Smooth muscle cell (in vitro differentiated cells): ENCODE measurements around the gene NCOA1. TPM values are rescaled to one million over a fixed set of nuclear protein-coding genes. Genes with fewer than 3 reads are reported as not detected.

Experiments used
- DNase-seq: peaks from one replicate; lab custom pipeline; 2025; ENCODE audit not compliant: unreplicated experiment; lab: John Stamatoyannopoulos, UW
- H2AFZ ChIP-seq: fragments of 200-600 bp; sonication (generic); 2 replicates; pipeline ENCODE4 v1.6.0; 2016; ENCODE audit warnings: antibody characterized with exemption, low read depth, mild to moderate bottlenecking
- H3F3A ChIP-seq: fragments of 200-600 bp; sonication (generic); 2 replicates; pipeline ENCODE4 v1.6.0; 2017; ENCODE audit warnings: antibody characterized with exemption, low read depth
- H3K27ac ChIP-seq: fragments of 200-600 bp; sonication (generic); 2 replicates; pipeline ENCODE4 v1.5.1; 2016; ENCODE audit warnings: low read depth, mild to moderate bottlenecking
- H3K27me3 ChIP-seq: fragments of 200-600 bp; sonication (generic); 2 replicates; pipeline ENCODE4 v1.6.1; 2016; ENCODE audit warnings: low read depth, mild to moderate bottlenecking
- H3K36me3 ChIP-seq: fragments of 200-600 bp; sonication (generic); 2 replicates; pipeline ENCODE4 v1.5.1; 2016; ENCODE audit warnings: low read depth
- H3K4me1 ChIP-seq: fragments of 200-600 bp; sonication (generic); 2 replicates; pipeline ENCODE4 v1.5.1; 2016; ENCODE audit warnings: low read depth
- H3K4me2 ChIP-seq: fragments of 200-600 bp; sonication (generic); 2 replicates; pipeline ENCODE4 v1.6.0; 2016; ENCODE audit warnings: mild to moderate bottlenecking
- H3K4me3 ChIP-seq: fragments of 200-600 bp; sonication (generic); 2 replicates; pipeline ENCODE4 v1.5.1; 2016; ENCODE audit warnings: mild to moderate bottlenecking
- H3K79me2 ChIP-seq: fragments of 200-600 bp; sonication (generic); 2 replicates; pipeline ENCODE4 v1.6.0; 2016; ENCODE audit warnings: low read depth, mild to moderate bottlenecking
- H3K9ac ChIP-seq: fragments of 200-600 bp; sonication (generic); 2 replicates; pipeline ENCODE4 v1.6.0; 2016; ENCODE audit warnings: low read depth
- H3K9me3 ChIP-seq: fragments of 200-600 bp; sonication (generic); replicated peaks from 2 replicates; pipeline ENCODE4 v1.5.1; 2016; ENCODE audit warnings: low read depth
- H4K20me1 ChIP-seq: fragments of 200-600 bp; sonication (generic); 2 replicates; pipeline ENCODE4 v1.6.0; 2016; ENCODE audit warnings: low read depth
- WGBS: methylation state at CpG from one replicate; pipeline ENCODE4 v1.1.7; 2016; ENCODE audit warnings: low lambda C conversion rate; 5-methylcytosine and 5-hydroxymethylcytosine counted together
- polyA plus RNA-seq: library from polyadenylated mRNA; unstranded; fragments of >200 nt; fragmentation: Nextera tagmentation; extraction: Ambion mirVana; gene quantifications from 2 replicates; pipeline ENCODE4 v1.2.1, GENCODE V29; 2016
- total RNA-seq: library from RNA; depleted of rRNA; stranded (reverse); fragments of >200 nt; gene quantifications from 2 replicates; pipeline ENCODE4 v1.2.3, GENCODE V29; 2014
- TF ChIP-seq, protein P1 (sequence below): fragments of 200-600 bp; sonication (generic); IDR thresholded peaks from 2 replicates; pipeline ENCODE4 v1.5.1; 2017; ENCODE audit warnings: borderline replicate concordance, mild to moderate bottlenecking, antibody characterized with exemption; ENCODE audit not compliant: insufficient read depth, poor library complexity, severe bottlenecking

NCOA1 gene
- total and polyA plus RNA-seq, 2 experiments from 2014 or later: 8.5 to 21.0 TPM

DNA sequence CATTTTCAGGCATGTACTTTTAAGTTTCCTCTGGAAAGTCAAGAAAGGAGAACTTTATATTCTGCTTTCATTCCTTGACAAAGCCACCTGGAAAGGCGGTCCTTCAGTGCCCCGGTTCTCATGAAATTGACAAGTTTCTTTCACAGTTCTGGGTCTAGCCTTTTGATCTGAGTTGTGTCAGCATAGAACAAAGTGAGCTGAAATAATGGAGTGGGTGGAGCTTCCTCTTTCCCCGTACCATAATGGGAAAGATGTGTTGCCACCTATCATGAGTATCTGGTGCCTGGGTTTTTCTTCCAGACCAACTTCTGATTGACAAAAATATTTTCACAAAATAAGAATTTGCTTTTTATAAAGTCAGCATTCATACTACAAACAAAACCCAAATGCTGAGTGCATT, 252.9 kb downstream of the NCOA1 start:
- no peak for DNase-seq
- Histone ChIP-seq H4K20me1 (no peaks in the 10 kb centered on the region), H3K4me3 (no peak overlapping the region), H3K79me2 (no peaks in the 10 kb centered on the region), H3K9ac (no peak overlapping the region), H3K27ac (no peak overlapping the region), H2AFZ (no peak overlapping the region), H3K27me3 (no peaks in the 10 kb centered on the region), H3F3A (no peaks in the 10 kb centered on the region), H3K36me3 (no peaks in the 10 kb centered on the region), H3K4me2 (no peak overlapping the region), H3K4me1 (no peaks in the 10 kb centered on the region), H3K9me3 (no peaks in the 10 kb centered on the region)
- 84% methylated on average over 3 of the region's 3 CpGs for WGBS
- TF ChIP-seq, protein P1, sequence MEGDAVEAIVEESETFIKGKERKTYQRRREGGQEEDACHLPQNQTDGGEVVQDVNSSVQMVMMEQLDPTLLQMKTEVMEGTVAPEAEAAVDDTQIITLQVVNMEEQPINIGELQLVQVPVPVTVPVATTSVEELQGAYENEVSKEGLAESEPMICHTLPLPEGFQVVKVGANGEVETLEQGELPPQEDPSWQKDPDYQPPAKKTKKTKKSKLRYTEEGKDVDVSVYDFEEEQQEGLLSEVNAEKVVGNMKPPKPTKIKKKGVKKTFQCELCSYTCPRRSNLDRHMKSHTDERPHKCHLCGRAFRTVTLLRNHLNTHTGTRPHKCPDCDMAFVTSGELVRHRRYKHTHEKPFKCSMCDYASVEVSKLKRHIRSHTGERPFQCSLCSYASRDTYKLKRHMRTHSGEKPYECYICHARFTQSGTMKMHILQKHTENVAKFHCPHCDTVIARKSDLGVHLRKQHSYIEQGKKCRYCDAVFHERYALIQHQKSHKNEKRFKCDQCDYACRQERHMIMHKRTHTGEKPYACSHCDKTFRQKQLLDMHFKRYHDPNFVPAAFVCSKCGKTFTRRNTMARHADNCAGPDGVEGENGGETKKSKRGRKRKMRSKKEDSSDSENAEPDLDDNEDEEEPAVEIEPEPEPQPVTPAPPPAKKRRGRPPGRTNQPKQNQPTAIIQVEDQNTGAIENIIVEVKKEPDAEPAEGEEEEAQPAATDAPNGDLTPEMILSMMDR: no peak

DNA sequence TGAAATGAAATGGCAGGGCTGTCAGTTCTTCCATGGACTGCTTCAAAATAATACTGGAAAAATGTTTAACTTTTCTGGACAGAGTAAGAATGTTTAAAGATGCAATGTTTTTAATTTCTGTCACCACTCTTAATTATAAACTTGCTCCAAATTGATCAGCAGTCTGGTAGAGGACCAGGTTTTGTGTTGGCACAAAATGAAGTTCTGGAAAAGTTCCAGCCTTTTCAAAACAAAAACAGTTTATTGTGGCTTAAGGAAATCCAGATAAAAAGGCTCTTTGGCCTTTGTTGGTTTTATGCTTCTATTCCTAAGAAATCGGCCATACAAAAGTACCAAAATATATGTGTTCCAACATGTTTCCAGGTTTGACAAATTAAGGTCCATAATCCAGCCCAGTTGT, 253.3 kb downstream of the NCOA1 start:
- no peaks in the 10 kb centered on the region for H4K20me1 ChIP-seq
- H3K36me3 ChIP-seq: no peaks in the 10 kb centered on the region
- no peaks in the 10 kb centered on the region for H3F3A ChIP-seq
- no peaks in the 10 kb centered on the region for H3K9me3 ChIP-seq
- no peak for DNase-seq
- TF ChIP-seq, protein P1: no peak
- H3K79me2 ChIP-seq: no peaks in the 10 kb centered on the region
- no peak overlapping the region for H3K27ac ChIP-seq
- no peak overlapping the region for H3K9ac ChIP-seq
- H3K4me1 ChIP-seq: no peaks in the 10 kb centered on the region
- no peak overlapping the region for H3K4me2 ChIP-seq
- no peak overlapping the region for H2AFZ ChIP-seq
- H3K27me3 ChIP-seq: no peaks in the 10 kb centered on the region
- 70% methylated on average over 1 of the region's 1 CpG for WGBS
- H3K4me3 ChIP-seq: no peak overlapping the region

DNA sequence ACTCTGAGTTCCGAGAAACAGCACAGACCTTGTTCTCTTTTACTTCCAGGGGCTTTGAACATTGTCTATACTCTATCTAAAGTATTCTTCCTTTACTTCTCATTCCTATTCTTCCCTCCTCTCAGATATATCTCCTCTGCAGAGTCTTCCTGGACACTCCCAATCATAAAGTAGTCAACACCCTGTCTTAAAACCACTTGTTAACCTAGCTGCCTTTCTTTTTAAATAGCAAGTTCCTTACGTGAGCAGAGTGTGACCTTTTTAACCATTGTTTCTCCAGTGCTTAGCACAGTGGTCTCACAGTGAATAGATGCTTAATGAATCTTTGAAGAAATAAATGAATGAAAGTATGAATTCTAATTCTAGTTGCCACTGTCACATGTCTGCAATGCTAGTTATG, 254.8 kb downstream of the NCOA1 start:
- no peak overlapping the region for H3K4me2 ChIP-seq
- H3K36me3 ChIP-seq: no peaks in the 10 kb centered on the region
- no peaks in the 10 kb centered on the region for H3K79me2 ChIP-seq
- WGBS: 85% methylated on average over 2 of the region's 2 CpGs
- no peak overlapping the region for H3K9ac ChIP-seq
- H4K20me1 ChIP-seq: no peaks in the 10 kb centered on the region
- TF ChIP-seq, protein P1: no peak
- no peak overlapping the region for H2AFZ ChIP-seq
- no peaks in the 10 kb centered on the region for H3K27me3 ChIP-seq
- DNase-seq: no peak
- H3F3A ChIP-seq: no peaks in the 10 kb centered on the region
- no peak overlapping the region for H3K27ac ChIP-seq
- H3K9me3 ChIP-seq: no peaks in the 10 kb centered on the region
- H3K4me3 ChIP-seq: no peak overlapping the region
- no peaks in the 10 kb centered on the region for H3K4me1 ChIP-seq

DNA sequence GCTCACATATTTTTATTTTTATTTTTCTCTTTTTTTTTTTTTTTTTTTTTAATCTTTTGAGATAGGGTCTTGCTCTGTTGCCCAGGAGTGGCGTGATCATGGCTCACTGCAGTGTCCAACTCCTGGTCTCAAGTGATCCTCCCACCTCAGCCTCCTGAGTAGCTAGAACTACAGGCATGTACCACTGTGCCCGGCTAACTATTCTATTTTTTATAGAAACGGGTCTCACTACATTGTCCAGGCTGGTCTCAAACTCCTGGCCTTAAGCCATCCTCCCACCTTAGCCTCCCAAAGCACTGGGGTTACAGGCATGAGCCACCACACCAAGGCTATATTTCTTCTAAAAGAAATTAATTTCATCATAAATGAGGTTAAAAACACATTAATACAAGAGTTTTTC, 256.2 kb downstream of the NCOA1 start:
- DNase-seq: no peak
- TF ChIP-seq, protein P1: no peak
- Histone ChIP-seq H3K4me1 (no peaks in the 10 kb centered on the region), H3K36me3 (no peaks in the 10 kb centered on the region), H4K20me1 (no peaks in the 10 kb centered on the region), H2AFZ (no peak overlapping the region), H3F3A (no peaks in the 10 kb centered on the region), H3K79me2 (no peaks in the 10 kb centered on the region), H3K4me3 (no peak overlapping the region), H3K27me3 (no peaks in the 10 kb centered on the region), H3K9me3 (no peaks in the 10 kb centered on the region), H3K4me2 (no peak overlapping the region), H3K9ac (no peak overlapping the region), H3K27ac (no peak overlapping the region)
- 100% methylated on average over 3 of the region's 3 CpGs for WGBS
